GM12878 (cell line): Measurements from ENCODE around the gene BRINP3. TPM values are rescaled to one million over a fixed set of nuclear protein-coding genes. Genes with fewer than 3 reads are reported as not detected.

Experiments used
- ATAC-seq: fragments of 200-7000 bp; cut with Tn5 transposase; 3 replicates; pipeline ENCODE4 v1.9.1; 2020; ENCODE audit warnings: mild to moderate bottlenecking, moderate library complexity
- BruUV-seq: library from RNA; stranded (reverse); fragments of 400-500 nt; replicated peaks from 2 replicates; lab custom pipeline; 2021; lab: Mats Ljungman, UMichigan
- CTCF ChIA-PET: fragments of 300-600 bp; sonication (Branson Sonifier 250); formaldehyde crosslinking; extraction: SDS; loops from one replicate; lab custom pipeline; 2021; ENCODE audit warnings: inconsistent platforms; lab: Yijun Ruan, JAX
- POLR2A ChIA-PET: fragments of 350-600 bp; formaldehyde crosslinking; extraction: SDS; loops from one replicate; lab custom pipeline; 2021; ENCODE audit warnings: inconsistent platforms; lab: Charles Lee
- RAD21 ChIA-PET: fragments of 300-600 bp; sonication (Branson Sonifier 250); formaldehyde crosslinking; loops from one replicate; lab custom pipeline; 2023; ENCODE audit warnings: antibody characterized with exemption; ENCODE audit not compliant: unreplicated experiment; lab: Charles Lee
- SMC1A ChIA-PET: fragments of 300-600 bp; sonication (Branson Sonifier 250); formaldehyde crosslinking; loops from one replicate; lab custom pipeline; 2023; ENCODE audit not compliant: unreplicated experiment, uncharacterized antibody; lab: Charles Lee
- DNase-seq: peaks from one replicate; pipeline ENCODE4 v3.0.0-alpha.2; 2011; ENCODE audit warnings: low read depth, low spot score
- FAIRE-seq: peaks from 3 replicates; lab custom pipeline; 2011; peaks lifted over from hg19 to GRCh38; lab: Jason Lieb, UNC
- H2AFZ ChIP-seq: 2 replicates; pipeline ENCODE4 v1.6.0; 2011; ENCODE audit warnings: low read depth, low read length, control low read depth; ENCODE audit not compliant: control insufficient read depth
- H3K27ac ChIP-seq: 2 replicates; pipeline ENCODE4 v1.5.1; 2011; ENCODE audit warnings: control low read depth; ENCODE audit not compliant: control insufficient read depth, insufficient read depth
- H3K27me3 ChIP-seq, 2 experiments: replicated peaks in 1 of 2; 2 replicates each; pipeline versions ENCODE4 v1.6.0 to v1.6.1; 2011; ENCODE audit warnings: low read length in 1 of 2; ENCODE audit not compliant: control insufficient read depth in 2 of 2, insufficient read depth in 2 of 2
- H3K36me3 ChIP-seq, 2 experiments: 2 replicates each; pipeline ENCODE4 v1.5.1; 2011; ENCODE audit warnings: low read length in 1 of 2; ENCODE audit not compliant: control insufficient read depth in 2 of 2, insufficient read depth in 2 of 2
- H3K4me1 ChIP-seq: 2 replicates; pipeline ENCODE4 v1.6.1; 2011; ENCODE audit warnings: mild to moderate bottlenecking, low read length, moderate library complexity, mixed read lengths; ENCODE audit not compliant: control insufficient read depth, insufficient read depth
- H3K4me2 ChIP-seq: 2 replicates; pipeline ENCODE4 v1.6.0; 2011; ENCODE audit warnings: control low read depth; ENCODE audit not compliant: control insufficient read depth, insufficient read depth
- H3K4me3 ChIP-seq: fragments of 200-600 bp; sonication (generic); 2 replicates; pipeline ENCODE4 v1.5.1; 2016
- H3K79me2 ChIP-seq: 2 replicates; pipeline ENCODE4 v1.6.0; 2011; ENCODE audit warnings: low read length; ENCODE audit not compliant: control insufficient read depth, insufficient read depth
- H3K9ac ChIP-seq: 2 replicates; pipeline ENCODE4 v1.8.0; 2011; ENCODE audit warnings: low read length, control low read depth, mixed read lengths; ENCODE audit not compliant: control insufficient read depth, insufficient read depth
- H3K9me3 ChIP-seq: replicated peaks from 3 replicates; pipeline ENCODE4 v1.5.1; 2011; ENCODE audit warnings: mild to moderate bottlenecking, low read length; ENCODE audit not compliant: control insufficient read depth, insufficient read depth
- H4K20me1 ChIP-seq: 2 replicates; pipeline ENCODE4 v1.6.0; 2011; ENCODE audit not compliant: control insufficient read depth, insufficient read depth
- ATF2 ChIP-seq: IDR thresholded peaks from 2 replicates; pipeline ENCODE4 v1.6.1; 2012; ENCODE audit warnings: low read length, inconsistent platforms
- ATF3 ChIP-seq: IDR thresholded peaks from 2 replicates; pipeline ENCODE4 v1.6.1; 2011; ENCODE audit warnings: low read depth, mild to moderate bottlenecking, low read length, moderate library complexity, borderline replicate concordance; ENCODE audit errors: extremely low read depth
- BRCA1 ChIP-seq: IDR thresholded peaks from 2 replicates; pipeline ENCODE4 v1.6.1; 2011; ENCODE audit warnings: low read depth, low read length, improper control_type of control experiment
- ETV6 ChIP-seq, 2 experiments: fragments of 450-650 bp in 1 of 2; IDR thresholded peaks in 1 of 2; conservative IDR thresholded peaks in 1 of 2; 2 replicates each; pipeline ENCODE4 v1.6.1; 2014; ENCODE audit warnings: antibody characterized with exemption in 1 of 2, borderline replicate concordance in 1 of 2, low read depth in 1 of 2, mild to moderate bottlenecking in 1 of 2, moderate library complexity in 1 of 2
- EZH2 ChIP-seq: IDR thresholded peaks from 2 replicates; pipeline ENCODE4 v1.6.1; 2012; ENCODE audit warnings: low read depth, mild to moderate bottlenecking, control low read depth, inconsistent platforms, low read length, borderline replicate concordance; ENCODE audit not compliant: control insufficient read depth
- GATAD2B ChIP-seq: fragments of 450-650 bp; conservative IDR thresholded peaks from 2 replicates; pipeline ENCODE4 v1.6.1; 2017; ENCODE audit warnings: low read depth, mild to moderate bottlenecking, moderate library complexity
- KAT2A ChIP-seq: conservative IDR thresholded peaks from 2 replicates; pipeline ENCODE4 v1.6.1; 2011; ENCODE audit warnings: low read depth, low read length; ENCODE audit not compliant: control insufficient read depth
- MEF2B ChIP-seq: fragments of 450-650 bp; IDR thresholded peaks from 2 replicates; pipeline ENCODE4 v1.6.1; 2018; ENCODE audit warnings: mild to moderate bottlenecking, moderate library complexity; ENCODE audit not compliant: partially characterized antibody, poor library complexity, severe bottlenecking
- MTA2 ChIP-seq: fragments of 450-650 bp; IDR thresholded peaks from 2 replicates; pipeline ENCODE4 v1.6.1; 2016; ENCODE audit warnings: low read depth, mild to moderate bottlenecking, moderate library complexity
- NR2C1 ChIP-seq: fragments of 450-650 bp; IDR thresholded peaks from 2 replicates; pipeline ENCODE4 v1.6.1; 2017; ENCODE audit warnings: antibody characterized with exemption, mild to moderate bottlenecking, moderate library complexity
- NRF1 ChIP-seq: conservative IDR thresholded peaks from 2 replicates; pipeline ENCODE4 v1.6.1; 2011; ENCODE audit warnings: mild to moderate bottlenecking, low read depth, low read length, improper control_type of control experiment
- POLR2AphosphoS2 ChIP-seq: IDR thresholded peaks from 2 replicates; pipeline ENCODE4 v1.6.1; 2011; ENCODE audit warnings: low read depth, mild to moderate bottlenecking, low read length, improper control_type of control experiment, moderate library complexity
- RAD51 ChIP-seq: fragments of 450-650 bp; IDR thresholded peaks from 2 replicates; pipeline ENCODE4 v1.6.1; 2016; ENCODE audit warnings: moderate library complexity, mild to moderate bottlenecking, inconsistent platforms
- RUNX3 ChIP-seq: IDR thresholded peaks from 2 replicates; pipeline ENCODE4 v1.6.1; 2012; ENCODE audit warnings: low read length, inconsistent platforms
- ZBTB11 ChIP-seq: fragments of 450-650 bp; formaldehyde crosslinking; IDR thresholded peaks from 2 replicates; pipeline ENCODE4 v1.5.0; 2022; ENCODE audit warnings: mild to moderate bottlenecking, missing genetic modification characterization
- ZBTB33 ChIP-seq: fragments of 450-650 bp; IDR thresholded peaks from 2 replicates; pipeline ENCODE4 v1.6.1; 2017; ENCODE audit warnings: mild to moderate bottlenecking
- ZZZ3 ChIP-seq: IDR thresholded peaks from 2 replicates; pipeline ENCODE4 v1.6.1; 2011; ENCODE audit warnings: low read depth; ENCODE audit not compliant: control insufficient read depth, insufficient read length
- WGBS: methylation state at CpG from one replicate; pipeline ENCODE4 v1.1.6; 2016; ENCODE audit warnings: low lambda C conversion rate; ENCODE audit not compliant: insufficient replicate concordance, insufficient coverage; ENCODE audit errors: missing lambda C conversion rate; 5-methylcytosine and 5-hydroxymethylcytosine counted together
- in situ Hi-C: fragments of 300-500 bp; cut with MboI; formaldehyde crosslinking; loops from 9 replicates; pipeline ENCODE4 v1.14.3; 2018; ENCODE audit warnings: mixed read lengths
- intact Hi-C: fragments of 100-400 bp; cut with micrococcal nuclease; formaldehyde crosslinking; loops from one replicate; pipeline ENCODE4 v1.14.2; 2022; ENCODE audit not compliant: unreplicated experiment
- polyA plus RNA-seq, 11 experiments: library from polyadenylated mRNA; depleted of rRNA in 4 of 11; unstranded in 6 of 11; stranded (reverse) in 5 of 11; fragments of >200 nt; fragmentation: Nextera tagmentation in 4 of 11; fragmentation: Illumina TruSeq in 1 of 11; extraction: Ambion mirVana in 4 of 11; extraction: Trizol in 1 of 11; gene quantifications; 1 replicate in 1 of 11; 2 replicates in 10 of 11; pipeline versions ENCODE4 v1.2.1 to v1.2.3, GENCODE V29; 2011 to 2016; ENCODE audit warnings: inconsistent platforms in 2 of 11, missing spikeins in 2 of 11, low read depth in 1 of 11
- total RNA-seq, 4 experiments: library from RNA; depleted of rRNA in 3 of 4; stranded (reverse); fragments of >200 nt in 3 of 4; fragmentation: Illumina TruSeq in 1 of 4; extraction: Trizol in 1 of 4; gene quantifications; 2 replicates each; pipeline versions ENCODE4 v1.2.1 to v1.2.3, GENCODE V29; 2013 to 2021

The BRINP3 gene
- total and polyA plus RNA-seq, 10 of the 15 experiments (the other 5 are each of a cell fraction or from before 2014, with no cell fraction given) = under 0.01 TPM; not detected in 9

GRCh38 chr1:190464690-190465089, 13.0 kb downstream of the BRINP3 start (continued):
- TF ChIP-seq ZBTB33 (no peak), EZH2 (no peak), MEF2B (no peak), BRCA1 (no peak)

- WGBS = 33% methylated on average over 3 of the region's 3 CpGs
- no peak for FAIRE-seq
- TF ChIP-seq ZZZ3 = no peak
- no peak for TF ChIP-seq NRF1
- TF ChIP-seq ETV6 (conservative IDR thresholded peaks at IDR 0.05 in 1 of 2, IDR thresholded peaks at IDR 0.05 in 1 of 2; ENCODE audit: borderline replicate concordance in 1 of 2, low read depth in 1 of 2) = no peak
- no peak for TF ChIP-seq POLR2AphosphoS2
- TF ChIP-seq RUNX3 = no peak
- TF ChIP-seq MTA2 = no peak
- TF ChIP-seq NR2C1 = no peak
- TF ChIP-seq ZBTB11 (CRISPR knock-in tag) = no peak
- TF ChIP-seq GATAD2B = no peak
- no peak for TF ChIP-seq RAD51
- TF ChIP-seq KAT2A = no peak
- TF ChIP-seq ATF3 = no peak
- no peak for TF ChIP-seq ATF2
Observed at GRCh38 chr1:190456129-190456528, 21.5 kb downstream of the BRINP3 start.

More at GRCh38 chr1:190456129-190456528, 21.5 kb downstream of the BRINP3 start:
- H3K4me2 ChIP-seq = no peak overlapping the region
- ATAC-seq (no peak), DNase-seq (no peak)
- H3K79me2 ChIP-seq = no peaks in the 10 kb centered on the region
- SMC1A ChIA-PET = no interaction called here
- H3K27ac ChIP-seq = no peak overlapping the region
- H4K20me1 ChIP-seq = no peaks in the 10 kb centered on the region
- no peak overlapping the region for H3K9ac ChIP-seq
- intact Hi-C loops = no loop called here
- H3K36me3 ChIP-seq = no peaks in the 10 kb centered on the region
- H3K4me3 ChIP-seq = no peak overlapping the region
- POLR2A ChIA-PET = no interaction called here
- CTCF ChIA-PET = no interaction called here
- in situ Hi-C loops = no loop called here
- H2AFZ ChIP-seq = no peak overlapping the region
- H3K9me3 ChIP-seq = no peaks in the 10 kb centered on the region
- no peaks in the 10 kb centered on the region for H3K4me1 ChIP-seq
- RAD21 ChIA-PET = no interaction called here
- no TSS peak for BruUV-seq
- H3K27me3 ChIP-seq = no peaks in the 10 kb centered on the region
